Measurements from ENCODE around the gene TMEM178A. TPM values are rescaled to one million over a fixed set of nuclear protein-coding genes. Genes with fewer than 3 reads are reported as not detected.

TMEM178A gene
- total and polyA plus RNA-seq, 2 of the 4 experiments (the other 2 are of a cell fraction): 0.18 to 1.8 TPM

DNA sequence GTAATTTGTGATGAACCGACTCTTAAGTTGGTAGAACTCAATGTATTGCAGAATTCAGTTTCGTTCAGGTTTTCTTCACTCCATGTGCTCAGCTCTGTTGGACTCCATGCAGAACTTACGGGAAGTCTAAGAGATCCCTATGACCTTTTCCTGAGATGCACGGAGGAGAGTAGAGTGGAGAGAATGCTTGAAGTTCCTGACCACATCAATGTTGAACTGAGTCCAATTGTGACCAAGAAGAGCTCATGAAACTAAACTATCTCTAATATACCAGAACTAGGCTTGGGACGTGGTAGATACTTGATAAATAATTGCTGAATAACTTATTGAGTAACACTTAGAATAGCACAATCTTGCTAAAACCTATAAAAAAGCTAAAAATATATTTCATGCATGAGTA lies 47.2 kb downstream of the TMEM178A start:
- no peaks in the 10 kb centered on the region for H3K4me1 ChIP-seq (ENCODE audit: control insufficient read depth, insufficient read depth, low read length)
- no peak overlapping the region for H2BK15ac ChIP-seq (ENCODE audit: low read depth, low read length)
- no peak overlapping the region for H3K14ac ChIP-seq (replicated peaks; ENCODE audit: low read depth, low read length)
- H3K27ac ChIP-seq (ENCODE audit: insufficient read depth, low read length): no peak overlapping the region
- ChIA-PET CTCF (interaction anchor here (2.0 to 2.9 kb wide), 2 partner anchors 14 to 17 kb away, joined by 6 to 17 read pairs; no protein-coding TSS in a partner anchor), POLR2A (ENCODE audit: unreplicated experiment) (no interaction called here)
- H3K56ac ChIP-seq (ENCODE audit: extremely low read depth, insufficient read depth, low read length): no peak overlapping the region
- no peak overlapping the region for H2BK20ac ChIP-seq (ENCODE audit: low read depth, low read length)
- dilution Hi-C loops (cut with HindIII; ENCODE audit: low sequenced_read_pairs, unreplicated experiment): no loop called here
- intact Hi-C loops (cut with micrococcal nuclease): no loop called here
- H4K91ac ChIP-seq (ENCODE audit: insufficient read depth, low read depth, low read length): no peak overlapping the region
- no peak overlapping the region for H2AFZ ChIP-seq (replicated peaks; ENCODE audit: low read length, poor library complexity)
- TF ChIP-seq RCOR1 (IDR thresholded peaks at IDR 0.05; ENCODE audit: insufficient replicate concordance, low read length): no peak
- TF ChIP-seq, protein P1, sequence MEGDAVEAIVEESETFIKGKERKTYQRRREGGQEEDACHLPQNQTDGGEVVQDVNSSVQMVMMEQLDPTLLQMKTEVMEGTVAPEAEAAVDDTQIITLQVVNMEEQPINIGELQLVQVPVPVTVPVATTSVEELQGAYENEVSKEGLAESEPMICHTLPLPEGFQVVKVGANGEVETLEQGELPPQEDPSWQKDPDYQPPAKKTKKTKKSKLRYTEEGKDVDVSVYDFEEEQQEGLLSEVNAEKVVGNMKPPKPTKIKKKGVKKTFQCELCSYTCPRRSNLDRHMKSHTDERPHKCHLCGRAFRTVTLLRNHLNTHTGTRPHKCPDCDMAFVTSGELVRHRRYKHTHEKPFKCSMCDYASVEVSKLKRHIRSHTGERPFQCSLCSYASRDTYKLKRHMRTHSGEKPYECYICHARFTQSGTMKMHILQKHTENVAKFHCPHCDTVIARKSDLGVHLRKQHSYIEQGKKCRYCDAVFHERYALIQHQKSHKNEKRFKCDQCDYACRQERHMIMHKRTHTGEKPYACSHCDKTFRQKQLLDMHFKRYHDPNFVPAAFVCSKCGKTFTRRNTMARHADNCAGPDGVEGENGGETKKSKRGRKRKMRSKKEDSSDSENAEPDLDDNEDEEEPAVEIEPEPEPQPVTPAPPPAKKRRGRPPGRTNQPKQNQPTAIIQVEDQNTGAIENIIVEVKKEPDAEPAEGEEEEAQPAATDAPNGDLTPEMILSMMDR (conservative IDR thresholded peaks at IDR 0.05; ENCODE audit: low read depth, low read length): no peak
- H2BK5ac ChIP-seq (ENCODE audit: low read depth, low read length, poor library complexity, severe bottlenecking): no peak overlapping the region
- no peaks in the 10 kb centered on the region for H3K9me3 ChIP-seq (ENCODE audit: control insufficient read depth, insufficient read depth, low read length)
- no peak overlapping the region for H2AK9ac ChIP-seq (replicated peaks; ENCODE audit: low read depth, low read length, poor library complexity)
- H3K4me2 ChIP-seq (ENCODE audit: low read depth, low read length): no peak overlapping the region
- no peak overlapping the region for H3K4ac ChIP-seq (ENCODE audit: low read depth, low read length)
- H2AK5ac ChIP-seq (ENCODE audit: low read depth, low read length): no peak overlapping the region
- no CpG with 5 or more reads among the region's 5 CpGs for WGBS, 2 experiments (ENCODE audit: extremely low coverage in 2 of 2, insufficient read length in 1 of 2)
- no peak overlapping the region for H3K18ac ChIP-seq (ENCODE audit: low read depth, low read length)
- DNase-seq (no peak), ATAC-seq (ENCODE audit: low read depth) (no peak)
- no peaks in the 10 kb centered on the region for H4K20me1 ChIP-seq (ENCODE audit: insufficient read depth, low read length)
- H3K9ac ChIP-seq (ENCODE audit: low read depth, low read length): no peak overlapping the region
- H3K23ac ChIP-seq (ENCODE audit: low read depth, low read length): no peak overlapping the region
- no peak overlapping the region for H4K8ac ChIP-seq (ENCODE audit: low read depth in 2 of 2, low read length in 2 of 2)
- no peaks in the 10 kb centered on the region for H3K79me1 ChIP-seq (ENCODE audit: low read depth in 1 of 2, low read length in 2 of 2)
- no peak overlapping the region for H4K5ac ChIP-seq (ENCODE audit: low read depth, low read length)
- H3K9me1 ChIP-seq (ENCODE audit: insufficient read depth, low read length): no peaks in the 10 kb centered on the region
- BruUV-seq (replicated peaks): no TSS peak
- in situ Hi-C loops (cut with MboI; ENCODE audit: low sequenced_read_pairs): no loop called here
- H3K4me3 ChIP-seq (ENCODE audit: insufficient read depth, low read depth, low read length): no peak overlapping the region
- no peak overlapping the region for H2BK120ac ChIP-seq (ENCODE audit: low read depth, low read length)
- H3K36me3 ChIP-seq (ENCODE audit: control insufficient read depth, insufficient read depth, low read length): no peaks in the 10 kb centered on the region
- no peaks in the 10 kb centered on the region for H3K27me3 ChIP-seq (ENCODE audit: control insufficient read depth, insufficient read depth, low read length)

Measured in IMR-90 (cell line).